ENCODE data around the gene VPS37B. TPM values are rescaled to one million over a fixed set of nuclear protein-coding genes. Genes with fewer than 3 reads are reported as not detected.
A peak's percentile ranks its signal among the peaks of the same experiment; 100 is the strongest.

VPS37B gene
- total and polyA plus RNA-seq, 2 donors (not counting 1 experiment from before 2014, with no cell fraction given): 66.7 to 88.1 TPM

DNA sequence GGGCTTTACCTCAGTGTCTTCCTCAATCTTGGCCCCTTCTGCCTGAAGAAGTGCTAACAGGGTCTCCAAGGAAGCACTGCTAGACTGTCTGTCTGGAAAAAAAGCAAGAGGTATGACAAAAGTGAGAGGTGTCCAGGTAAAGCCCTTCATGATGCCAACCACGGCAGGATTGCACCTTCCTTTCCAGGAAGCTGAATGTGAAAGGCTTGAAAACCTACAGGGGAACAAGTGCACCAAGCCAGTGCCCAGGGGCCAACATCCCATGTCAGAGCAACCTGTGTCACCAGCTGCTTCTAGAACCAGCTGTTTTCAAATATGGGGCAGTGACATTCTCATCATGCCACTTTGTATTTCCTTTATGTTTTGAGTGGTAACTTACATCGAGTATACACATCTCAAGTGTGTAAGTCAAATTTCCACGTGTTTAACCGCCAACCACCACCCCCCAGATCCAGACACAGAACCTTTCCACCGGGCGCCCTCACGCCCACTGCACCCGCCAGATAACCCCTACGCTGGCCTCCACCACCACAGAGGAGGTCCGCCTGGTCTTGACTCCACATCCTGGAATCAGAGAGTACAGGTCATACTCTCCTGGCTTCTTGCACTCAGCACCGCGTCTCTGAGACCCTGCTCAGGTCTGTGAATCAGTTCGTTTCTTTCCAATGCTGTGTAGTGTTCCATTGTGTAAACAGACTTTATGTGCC is 27.3 kb downstream of the VPS37B start:
- CTCF ChIA-PET: interaction anchor here (3.8 to 19.2 kb wide), 3 partner anchors 7 to 83 kb away, joined by 19 to 388 read pairs (median 45); no protein-coding TSS in a partner anchor
- H2AFZ ChIP-seq (ENCODE audit: insufficient read depth, low read depth, low read length, poor library complexity, severe bottlenecking): no peak overlapping the region
- no peak for DNase-seq
- Mint-ChIP-seq H3K9me3 (ENCODE audit: insufficient read depth) (no peaks in the 10 kb centered on the region), H3K27ac (peak overlapping the region; percentile 76), H3K4me1 (peaks cover 85% of the 10 kb centered on the region), H3K4me3 (peak overlapping the region; percentile 40), H3K27me3 (no peaks in the 10 kb centered on the region)
- H3K27ac ChIP-seq (ENCODE audit: low read length in 2 of 2): peak overlapping the region in 1 of 2 donors; percentile 7
- no peaks in the 10 kb centered on the region for H3K27me3 ChIP-seq (replicated peaks in 1 of 4; ENCODE audit: control extremely low read depth in 1 of 4, control insufficient read depth in 3 of 4, insufficient read depth in 4 of 4, low read length in 3 of 4)
- 94% methylated on average over 12 of the region's 13 CpGs for WGBS (ENCODE audit: insufficient coverage)
- TF ChIP-seq, protein P1, sequence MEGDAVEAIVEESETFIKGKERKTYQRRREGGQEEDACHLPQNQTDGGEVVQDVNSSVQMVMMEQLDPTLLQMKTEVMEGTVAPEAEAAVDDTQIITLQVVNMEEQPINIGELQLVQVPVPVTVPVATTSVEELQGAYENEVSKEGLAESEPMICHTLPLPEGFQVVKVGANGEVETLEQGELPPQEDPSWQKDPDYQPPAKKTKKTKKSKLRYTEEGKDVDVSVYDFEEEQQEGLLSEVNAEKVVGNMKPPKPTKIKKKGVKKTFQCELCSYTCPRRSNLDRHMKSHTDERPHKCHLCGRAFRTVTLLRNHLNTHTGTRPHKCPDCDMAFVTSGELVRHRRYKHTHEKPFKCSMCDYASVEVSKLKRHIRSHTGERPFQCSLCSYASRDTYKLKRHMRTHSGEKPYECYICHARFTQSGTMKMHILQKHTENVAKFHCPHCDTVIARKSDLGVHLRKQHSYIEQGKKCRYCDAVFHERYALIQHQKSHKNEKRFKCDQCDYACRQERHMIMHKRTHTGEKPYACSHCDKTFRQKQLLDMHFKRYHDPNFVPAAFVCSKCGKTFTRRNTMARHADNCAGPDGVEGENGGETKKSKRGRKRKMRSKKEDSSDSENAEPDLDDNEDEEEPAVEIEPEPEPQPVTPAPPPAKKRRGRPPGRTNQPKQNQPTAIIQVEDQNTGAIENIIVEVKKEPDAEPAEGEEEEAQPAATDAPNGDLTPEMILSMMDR (IDR thresholded peaks at IDR 0.05): no peak
- no peak for TF ChIP-seq EZH2 (IDR thresholded peaks at IDR 0.05; ENCODE audit: borderline replicate concordance, insufficient read depth, low read depth, low read length, poor library complexity, severe bottlenecking)
- peaks cover 4 to 66% of the 10 kb centered on the region in 2 experiments for H3K36me3 ChIP-seq (replicated peaks in 1 of 2; ENCODE audit: control extremely low read depth in 1 of 2, control insufficient read depth in 1 of 2, extremely low read depth in 1 of 2, insufficient read depth in 2 of 2, low read length in 1 of 2)
- H4K20me1 ChIP-seq (ENCODE audit: control insufficient read depth, insufficient read depth, low read length, poor library complexity, severe bottlenecking): peaks cover 46% of the 10 kb centered on the region
- no peak for ATAC-seq (ENCODE audit: low read depth)
- no peak overlapping the region for H3K9ac ChIP-seq (ENCODE audit: low read length)
- H3K4me3 ChIP-seq (ENCODE audit: control extremely low read depth in 1 of 5, extremely low read depth in 1 of 5, insufficient read depth in 1 of 5, low read depth in 2 of 5, low read length in 4 of 5): no peak overlapping the region
- H3K4me2 ChIP-seq (replicated peaks; ENCODE audit: low read depth, low read length, poor library complexity, severe bottlenecking): peak overlapping the region; percentile 94
- intact Hi-C loops (cut with micrococcal nuclease): no loop called here
- H3K79me2 ChIP-seq (ENCODE audit: control insufficient read depth, insufficient read depth, low read length): peaks cover 92% of the 10 kb centered on the region
- POLR2A ChIA-PET: no interaction called here
- no peaks in the 10 kb centered on the region for H3K9me3 ChIP-seq (ENCODE audit: control extremely low read depth in 1 of 3, control insufficient read depth in 2 of 3, insufficient read depth in 1 of 3, low read length in 2 of 3)
- peaks cover 63 to 75% of the 10 kb centered on the region in 2 donors for H3K4me1 ChIP-seq (ENCODE audit: control insufficient read depth in 2 of 2, insufficient read depth in 2 of 2, low read length in 2 of 2)

Data from B cell (primary cell).